ENCODE data around the gene SEPTIN11.

SEPTIN11 gene

GRCh38 chr4:76949276-76950051 lies at the start of gene SEPTIN11:
Gene SEPTIN11, plus strand, starts transcription at chr4:76949752. Its CDS starts 152 bp downstream, at chr4:76949904.
- peak; percentile 90 for DNase-seq (ENCODE audit: low read depth)
- peak within 1 kb of the TSS; percentile 90 for H3K4me3 ChIP-seq (ENCODE audit: control insufficient read depth, low read depth, low read length)
- TF ChIP-seq CTCF (conservative IDR thresholded peaks at IDR 0.05; ENCODE audit: control insufficient read depth, insufficient read depth, low read depth, low read length), result no peak

DNA sequence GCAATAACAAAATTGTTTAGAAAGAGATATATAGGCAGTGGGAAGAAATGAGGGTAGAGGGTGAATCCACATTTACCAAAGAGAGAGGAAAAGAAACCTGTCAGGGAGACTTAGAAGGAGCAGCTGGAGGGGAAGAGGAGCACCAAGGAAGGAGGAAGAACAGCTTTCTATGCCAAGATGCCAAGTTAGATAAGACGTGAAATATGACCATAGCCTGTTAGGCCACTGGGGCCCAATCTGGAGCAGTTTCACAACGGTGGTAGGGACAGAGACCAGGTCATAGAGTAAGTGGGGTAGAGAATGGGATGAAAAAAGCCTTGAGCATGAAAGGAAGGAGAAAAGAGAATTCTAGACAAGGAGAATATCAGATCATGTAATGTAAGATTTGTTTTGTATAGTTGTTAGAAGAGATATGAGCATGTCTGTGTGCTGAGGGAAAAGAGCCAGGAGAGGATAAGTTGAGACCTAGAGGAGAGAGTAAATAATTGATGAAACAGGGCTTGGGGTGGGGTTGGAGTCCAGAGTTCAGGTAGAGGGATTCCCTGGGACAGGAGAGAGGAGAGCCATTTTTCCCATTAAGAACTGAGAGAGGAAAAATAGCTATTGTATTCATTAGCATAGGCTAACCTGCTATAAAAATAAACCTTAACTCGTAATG lies 47.2 kb upstream of the SEPTIN11 start:
- H3K4me3 ChIP-seq (ENCODE audit: control insufficient read depth, low read depth, low read length), result no peak overlapping the region
- TF ChIP-seq CTCF (conservative IDR thresholded peaks at IDR 0.05; ENCODE audit: control insufficient read depth, insufficient read depth, low read depth, low read length), result no peak
- DNase-seq (ENCODE audit: low read depth), result no peak

- no peak for TF ChIP-seq CTCF (conservative IDR thresholded peaks at IDR 0.05; ENCODE audit: control insufficient read depth, insufficient read depth, low read depth, low read length)
- no peak overlapping the region for H3K4me3 ChIP-seq (ENCODE audit: control insufficient read depth, low read depth, low read length)
- no peak for DNase-seq (ENCODE audit: low read depth)
These were observed 44.8 kb upstream of the SEPTIN11 start for GRCh38 chr4:76904646-76905190.

- H3K4me3 ChIP-seq (ENCODE audit: control insufficient read depth, low read depth, low read length), result no peak overlapping the region
- TF ChIP-seq CTCF (conservative IDR thresholded peaks at IDR 0.05; ENCODE audit: control insufficient read depth, insufficient read depth, low read depth, low read length), result no peak
- no peak for DNase-seq (ENCODE audit: low read depth)
These were observed 44.0 kb upstream of the SEPTIN11 start for GRCh38 chr4:76905521-76905920.

GRCh38 chr4:76909711-76910110 lies 39.8 kb upstream of the SEPTIN11 start:
- no peak for TF ChIP-seq CTCF (conservative IDR thresholded peaks at IDR 0.05; ENCODE audit: control insufficient read depth, insufficient read depth, low read depth, low read length)
- no peak overlapping the region for H3K4me3 ChIP-seq (ENCODE audit: control insufficient read depth, low read depth, low read length)
- DNase-seq (ENCODE audit: low read depth), result no peak

DNA sequence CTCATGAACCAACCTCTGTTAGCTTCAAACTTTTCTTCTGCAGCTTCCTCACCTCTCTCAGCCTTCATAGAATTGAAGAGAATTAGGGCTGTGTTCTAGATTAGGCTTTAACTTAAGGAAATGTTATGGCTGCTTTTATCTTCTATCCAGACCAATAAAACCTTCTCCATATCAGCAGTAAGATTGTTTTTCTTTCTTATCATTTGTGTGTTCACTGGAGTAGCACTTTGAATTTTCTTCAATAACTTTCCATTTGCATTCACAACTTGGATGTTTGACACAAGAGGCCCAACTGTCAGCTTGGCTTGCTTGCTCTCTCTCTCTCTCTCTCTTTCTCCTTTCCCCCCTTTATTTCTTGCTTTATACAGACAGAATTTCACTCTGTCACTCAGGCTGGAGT lies 28.8 kb upstream of the SEPTIN11 start:
- no peak for TF ChIP-seq CTCF (conservative IDR thresholded peaks at IDR 0.05; ENCODE audit: control insufficient read depth, insufficient read depth, low read depth, low read length)
- H3K4me3 ChIP-seq (ENCODE audit: control insufficient read depth, low read depth, low read length), result no peak overlapping the region
- no peak for DNase-seq (ENCODE audit: low read depth)

Data from fibroblast of mammary gland (primary cell).